GM21576 (cell line): ENCODE data around the gene DRC7.

Experiments used
- ATAC-seq: cut with Tn5 transposase; IDR thresholded peaks from one replicate; pipeline ENCODE4 v1.9.1; 2021; ENCODE audit warnings: mild to moderate bottlenecking, moderate library complexity; ENCODE audit not compliant: unreplicated experiment

The DRC7 gene

DNA sequence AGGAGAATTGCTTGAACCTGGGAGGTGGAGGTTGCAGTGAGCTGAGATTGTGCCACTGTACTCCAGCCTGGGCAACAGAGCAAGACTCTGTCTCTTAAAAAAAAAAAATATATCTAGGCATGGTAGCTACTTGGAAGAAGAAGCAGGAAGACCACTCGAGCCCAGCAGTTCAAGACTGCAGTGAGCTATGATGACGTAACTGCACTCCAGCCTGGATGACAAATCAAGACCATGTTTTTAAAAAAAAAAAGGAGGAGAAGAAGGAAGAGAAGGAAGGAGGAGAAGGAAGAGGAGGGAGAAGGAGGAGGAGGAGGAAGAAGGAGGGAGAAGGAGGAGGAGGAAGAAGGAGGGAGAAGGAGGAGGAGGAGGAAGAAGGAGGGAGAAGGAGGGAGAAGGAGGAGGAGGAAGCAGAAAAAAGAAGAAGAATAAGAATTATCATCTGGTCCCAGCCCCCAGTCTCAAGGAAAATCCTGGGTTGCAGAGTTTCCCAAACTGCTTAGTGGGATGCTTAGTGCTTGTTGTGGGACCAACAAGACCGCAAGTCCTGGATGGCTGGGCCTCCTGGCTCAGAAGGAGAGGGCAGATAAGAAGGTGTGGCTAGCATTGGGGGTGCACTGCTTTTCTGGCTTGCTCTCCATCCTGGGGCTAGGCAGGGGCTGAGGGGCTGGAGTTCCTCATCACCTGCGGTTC is 3.7 kb upstream of the DRC7 start:
- no peak for ATAC-seq

DNA sequence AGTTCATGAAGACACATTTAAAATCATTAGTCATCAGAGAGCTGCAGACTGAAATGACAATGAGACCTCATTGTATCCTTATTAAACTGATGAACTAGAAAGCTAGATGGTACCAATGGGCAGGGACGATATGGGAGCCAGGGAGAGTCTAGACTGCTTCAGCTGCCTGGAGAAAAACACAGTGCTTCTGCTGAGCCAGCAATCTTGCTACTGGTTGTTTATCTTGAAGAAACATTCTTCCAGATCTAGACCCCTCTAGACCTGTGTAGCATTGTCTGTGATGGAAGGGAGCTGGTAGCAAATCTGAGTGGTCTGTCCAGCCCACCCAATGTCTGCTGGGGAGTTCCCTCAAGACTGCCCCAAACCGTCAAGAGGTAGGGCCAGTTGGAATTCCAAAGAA is 2.0 kb upstream of the DRC7 start:
- no peak for ATAC-seq

DNA sequence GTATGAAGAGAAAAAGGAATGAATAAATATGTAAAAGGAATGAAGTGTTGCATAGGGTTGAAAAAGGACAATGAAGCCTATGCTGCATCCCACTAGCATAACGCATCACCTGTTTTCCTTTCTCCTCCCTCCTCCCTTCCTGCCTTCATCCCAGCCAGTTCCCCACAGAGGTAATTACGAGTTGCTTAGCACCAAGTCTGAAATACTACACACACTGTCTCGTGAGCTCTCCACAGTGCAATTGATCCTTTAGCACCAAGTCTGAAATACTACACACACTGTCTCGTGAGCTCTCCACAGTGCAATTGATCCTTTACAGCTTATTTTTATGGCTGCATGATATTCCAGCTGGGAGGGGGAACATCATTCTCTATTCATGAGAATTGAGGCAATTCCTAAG is 1.1 kb upstream of the DRC7 start:
- no peak for ATAC-seq

DNA sequence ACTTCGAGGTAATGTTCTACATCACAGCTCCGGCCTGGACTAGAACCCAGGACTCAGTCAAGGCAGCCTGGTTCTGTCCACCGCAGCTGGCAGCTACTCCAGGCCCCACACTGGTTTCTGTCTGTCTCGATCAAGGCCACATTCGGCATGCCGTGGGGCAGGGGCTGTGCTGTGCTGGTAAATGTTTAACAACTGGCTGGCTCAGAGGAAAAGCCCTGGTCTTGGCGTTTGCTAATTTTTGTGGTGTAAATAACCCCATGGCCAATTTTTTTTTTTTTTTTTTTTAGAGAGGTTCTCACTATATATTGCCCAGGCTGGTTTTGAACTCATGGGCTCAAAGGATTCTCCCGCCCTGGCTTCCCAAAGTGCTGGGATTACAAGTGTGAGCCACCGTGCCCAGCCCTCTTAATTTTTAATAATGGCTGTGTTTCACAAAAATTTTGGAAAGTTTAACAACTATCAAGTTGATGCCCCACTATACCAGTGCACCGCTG is 328 bp upstream of the DRC7 start:
- ATAC-seq, result no peak

GRCh38 chr16:57695680-57696069 is 1.1 kb downstream of the DRC7 start:
- ATAC-seq, result no peak

DNA sequence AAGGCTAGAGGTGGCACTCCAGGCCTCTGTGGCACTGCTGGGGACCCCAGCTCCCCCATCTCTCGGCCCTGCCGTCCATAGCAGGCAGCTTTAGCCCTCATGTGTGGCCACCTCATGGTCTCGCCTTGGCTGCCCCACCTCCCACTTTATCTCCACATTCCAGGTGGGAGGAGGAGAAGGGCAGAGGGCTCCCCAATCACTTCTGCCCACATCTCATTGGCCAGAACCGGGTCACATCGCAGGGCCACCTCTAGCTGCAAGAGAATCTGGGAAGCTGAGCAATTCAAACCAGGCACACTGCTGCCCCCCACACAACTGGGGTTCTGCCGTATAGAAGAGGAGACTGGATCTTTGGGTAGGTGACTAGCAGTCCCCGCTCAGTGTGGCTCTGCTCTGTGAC is 1.6 kb downstream of the DRC7 start:
- no peak for ATAC-seq

DNA sequence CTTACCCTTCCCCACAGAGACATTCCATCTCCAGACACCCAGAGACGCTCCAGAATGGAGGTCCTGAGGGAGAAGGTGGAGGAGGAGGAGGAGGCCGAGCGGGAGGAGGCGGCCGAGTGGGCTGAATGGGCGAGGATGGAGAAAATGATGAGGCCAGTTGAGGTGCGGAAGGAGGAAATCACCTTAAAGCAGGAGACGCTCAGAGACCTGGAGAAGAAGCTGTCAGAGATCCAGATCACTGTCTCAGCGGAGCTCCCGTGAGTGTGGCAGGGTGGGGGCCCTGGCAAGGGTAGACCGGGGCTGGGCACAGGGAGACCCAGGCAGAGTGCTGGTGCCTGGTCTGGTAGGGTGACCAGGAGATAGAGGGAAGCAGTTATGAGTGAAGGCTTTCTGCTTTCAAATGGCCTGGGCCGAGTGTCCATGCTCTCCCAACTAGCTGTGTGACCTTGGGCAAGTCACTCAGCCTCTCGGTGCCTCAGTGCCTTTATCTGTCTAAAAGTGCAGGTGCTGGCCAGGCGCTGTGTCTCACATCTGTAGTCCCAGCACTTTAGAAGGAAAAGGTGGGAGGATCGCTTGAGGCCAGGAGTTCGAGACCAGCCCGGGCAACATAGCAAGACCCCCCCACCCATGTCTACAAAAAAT is 3.4 kb downstream of the DRC7 start:
- no peak for ATAC-seq

GRCh38 chr16:57698812-57699405 is 4.3 kb downstream of the DRC7 start:
- no peak for ATAC-seq

DNA sequence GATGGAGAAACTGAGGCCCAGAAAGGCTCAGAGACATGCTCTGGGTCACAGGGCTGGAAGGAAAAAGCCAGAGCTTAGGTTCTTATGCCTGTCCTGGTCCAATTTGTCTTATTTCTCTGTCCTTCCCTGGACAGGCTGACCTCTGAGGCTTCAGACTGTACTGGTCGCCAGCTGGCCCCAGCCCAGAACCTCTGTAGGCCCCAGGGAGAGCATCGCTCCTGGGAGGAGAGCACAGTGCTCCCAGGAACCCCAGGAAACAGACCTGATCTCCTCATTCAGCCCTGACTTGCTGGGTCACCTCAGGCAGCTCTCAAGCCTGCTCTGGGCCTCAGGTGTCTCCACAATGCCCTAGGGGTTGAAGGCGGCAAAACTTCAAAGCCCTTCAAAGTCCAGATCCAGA is 4.9 kb downstream of the DRC7 start:
- no peak for ATAC-seq

- no peak for ATAC-seq
Measured at GRCh38 chr16:57699899-57700298, 5.3 kb downstream of the DRC7 start.

GRCh38 chr16:57700781-57701551 is 6.4 kb downstream of the DRC7 start:
- ATAC-seq, result no peak

DNA sequence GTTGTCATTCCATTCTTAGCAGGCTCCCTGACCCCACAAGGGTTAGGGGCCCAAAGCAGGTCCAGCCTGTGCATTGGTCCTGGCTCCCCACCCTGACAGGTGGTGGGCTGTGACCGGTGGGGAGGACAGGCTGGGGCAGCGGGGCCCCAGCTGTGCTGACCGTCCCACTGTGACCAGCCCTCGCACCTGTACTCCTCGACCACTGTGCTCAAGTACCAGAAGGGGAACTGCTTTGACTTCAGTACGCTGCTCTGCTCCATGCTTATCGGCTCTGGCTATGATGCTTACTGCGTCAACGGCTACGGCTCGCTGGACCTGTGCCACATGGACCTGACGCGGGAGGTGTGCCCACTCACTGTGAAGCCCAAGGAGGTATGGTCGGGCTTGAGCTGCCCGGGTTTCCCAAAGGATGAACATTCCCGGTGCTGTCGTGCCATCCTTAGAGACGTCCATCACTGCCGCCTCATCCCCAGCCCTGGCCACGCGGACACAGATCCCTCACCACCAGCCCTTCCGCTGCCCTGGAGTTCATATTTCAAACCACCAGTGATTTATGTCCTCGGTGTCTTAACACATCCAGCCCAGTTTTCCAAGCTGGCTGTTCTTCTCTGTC is 7.3 kb downstream of the DRC7 start:
- ATAC-seq, result no peak

DNA sequence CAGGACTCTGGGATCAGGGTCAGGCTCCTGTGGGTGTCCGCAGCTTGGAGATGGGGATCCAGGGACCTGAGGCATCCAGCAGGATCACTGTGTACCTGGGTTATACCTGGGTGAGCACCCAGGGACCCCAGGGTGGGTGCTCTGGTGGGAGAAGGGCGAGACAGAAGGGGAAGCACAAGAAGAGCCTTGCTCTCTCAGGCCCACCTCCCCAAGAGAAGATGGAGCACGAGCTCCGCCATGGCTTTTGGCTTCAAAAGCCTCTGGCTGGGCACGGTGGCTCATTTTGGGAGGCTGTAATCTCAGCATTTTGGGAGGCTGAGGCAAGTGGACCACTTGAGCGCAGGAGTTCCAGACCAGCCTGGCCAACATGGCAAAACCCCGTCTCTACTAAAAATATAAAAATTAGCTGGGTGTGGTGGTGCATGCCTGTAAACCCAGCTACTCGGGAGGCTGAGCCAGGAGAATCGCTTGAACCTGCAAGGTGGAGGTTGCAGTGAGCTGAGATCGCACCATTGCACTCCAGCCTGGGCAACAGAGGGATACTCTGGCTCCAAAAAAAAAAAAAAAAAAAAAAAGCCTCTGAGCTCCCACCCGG is 8.9 kb downstream of the DRC7 start:
- no peak for ATAC-seq

DNA sequence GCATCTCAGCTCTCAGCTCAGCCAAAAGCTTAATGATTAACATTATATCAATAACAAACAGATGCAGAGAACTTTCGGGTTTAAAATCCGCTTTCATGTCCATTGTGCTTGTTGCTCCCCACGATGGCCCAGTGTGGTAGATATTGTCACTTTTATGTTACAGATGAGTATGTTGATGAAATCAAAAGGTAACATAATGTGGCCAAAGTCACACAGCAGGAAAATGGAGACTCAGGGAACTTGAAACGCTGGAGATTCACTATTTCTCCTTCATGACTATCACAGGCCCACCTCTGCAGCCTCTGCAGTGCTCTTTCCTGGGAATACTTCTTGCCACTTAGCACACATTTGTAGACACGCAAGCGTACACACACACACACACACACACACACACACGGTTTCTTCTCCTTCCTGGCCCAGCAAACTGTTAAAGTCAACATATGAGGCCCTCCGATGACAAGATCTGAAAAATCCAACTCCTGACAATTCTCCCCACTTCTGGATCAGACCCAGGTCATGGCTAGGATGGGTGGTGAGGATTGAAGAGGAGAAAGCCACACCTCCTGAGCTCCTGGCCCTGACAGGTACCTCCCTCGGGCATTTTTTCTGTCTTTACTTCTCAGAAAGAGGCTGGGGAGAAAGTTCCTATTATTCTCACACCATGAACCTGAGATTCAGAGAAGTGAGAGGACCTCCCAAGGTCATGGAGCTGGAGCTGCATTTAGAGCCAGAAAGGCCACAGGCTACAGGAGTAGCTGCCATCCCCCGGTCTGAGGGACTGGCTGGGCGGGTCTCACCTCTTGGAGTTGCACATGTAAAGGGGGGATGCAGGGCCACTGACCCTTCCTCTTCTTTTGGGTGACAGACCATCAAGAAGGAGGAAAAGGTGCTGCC is 9.7 kb downstream of the DRC7 start:
- ATAC-seq, result no peak

- no peak for ATAC-seq
Measured at GRCh38 chr16:57704905-57705852, 10.6 kb downstream of the DRC7 start.

DNA sequence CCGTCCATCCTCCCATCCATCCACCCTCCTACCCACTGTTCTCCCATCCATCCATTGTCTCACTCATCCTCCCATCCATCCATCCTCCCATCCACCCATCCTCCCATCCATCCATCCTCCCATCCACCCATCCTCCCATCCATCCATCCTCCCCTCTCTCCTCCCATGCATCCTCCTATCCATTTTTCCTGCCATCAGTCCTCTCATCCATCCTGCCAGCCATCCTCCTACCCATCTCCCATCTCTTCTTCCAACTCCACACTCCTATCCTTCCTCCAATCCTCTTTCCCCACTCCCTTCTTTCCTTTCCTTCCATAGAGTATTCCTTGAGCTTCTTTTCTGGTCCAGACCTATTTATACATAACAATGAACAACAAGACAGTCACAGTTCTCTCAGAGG is 12.1 kb downstream of the DRC7 start:
- ATAC-seq, result no peak

DNA sequence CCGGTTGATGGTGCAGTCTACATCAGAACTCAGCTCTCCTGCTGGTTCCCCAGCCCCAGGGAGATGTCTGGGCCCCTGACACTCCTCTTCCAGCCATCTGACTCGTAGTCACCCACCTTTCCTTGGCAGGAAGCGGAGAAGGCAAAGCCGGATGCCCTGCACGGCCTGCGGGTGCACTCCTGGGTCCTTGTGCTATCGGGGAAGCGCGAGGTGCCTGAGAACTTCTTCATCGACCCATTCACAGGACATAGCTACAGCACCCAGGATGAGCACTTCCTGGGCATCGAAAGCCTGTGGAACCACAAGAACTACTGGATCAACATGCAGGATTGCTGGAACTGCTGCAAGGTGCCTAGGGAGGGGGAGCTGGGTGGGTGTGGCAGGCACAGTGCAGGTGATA is 12.7 kb downstream of the DRC7 start:
- ATAC-seq, result no peak

- no peak for ATAC-seq
Measured at GRCh38 chr16:57708168-57708567, 13.6 kb downstream of the DRC7 start.

- ATAC-seq, result no peak
Measured at GRCh38 chr16:57709663-57710062, 15.1 kb downstream of the DRC7 start.
